Ovary (tissue), 3 donors: Measurements from ENCODE around the gene MPZL2.

ENCODE experiments used
- EP300 ChIP-seq: sonication (generic); formaldehyde crosslinking; IDR thresholded peaks from one replicate; pipeline ENCODE4 v1.6.1; 2017; ENCODE audit warnings: antibody characterized with exemption
- POLR2A ChIP-seq: fragments of 450-650 bp; IDR thresholded peaks from one replicate; pipeline ENCODE4 v1.6.1; 2017; ENCODE audit warnings: antibody characterized with exemption, mild to moderate bottlenecking, moderate library complexity
- TF ChIP-seq, protein P1 (sequence below), 3 donors: fragments of 450-650 bp in 2 of 3; fragments of 200-600 bp in 1 of 3; IDR thresholded peaks; one replicate each; pipeline versions ENCODE4 v1.5.1 to v1.8.0; 2016 to 2022; ENCODE audit warnings: antibody characterized with exemption in 3 of 3, mild to moderate bottlenecking in 1 of 3
- donor health status: DM: no; HTN: no; CAD: no.

DNA sequence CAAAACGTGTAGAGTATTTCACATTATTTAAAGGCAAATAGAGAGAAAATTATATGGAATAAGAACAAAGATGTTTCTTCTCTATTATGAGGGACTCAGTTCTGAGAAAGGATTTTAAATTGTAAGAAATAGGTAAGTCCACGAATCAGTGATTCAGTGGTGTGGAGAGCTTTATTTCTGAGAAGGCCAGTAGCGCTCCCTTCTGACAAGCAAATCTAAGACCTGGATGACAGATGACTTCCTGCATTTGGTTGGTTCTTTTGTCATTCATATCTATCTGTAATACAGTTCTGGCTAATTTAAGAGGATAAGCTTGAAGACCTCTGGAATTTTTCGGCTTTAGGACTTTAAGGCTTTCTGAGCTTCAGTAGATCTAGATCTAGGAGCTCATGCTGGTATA lies 47.4 kb upstream of the MPZL2 start:
- TF ChIP-seq, protein P1, sequence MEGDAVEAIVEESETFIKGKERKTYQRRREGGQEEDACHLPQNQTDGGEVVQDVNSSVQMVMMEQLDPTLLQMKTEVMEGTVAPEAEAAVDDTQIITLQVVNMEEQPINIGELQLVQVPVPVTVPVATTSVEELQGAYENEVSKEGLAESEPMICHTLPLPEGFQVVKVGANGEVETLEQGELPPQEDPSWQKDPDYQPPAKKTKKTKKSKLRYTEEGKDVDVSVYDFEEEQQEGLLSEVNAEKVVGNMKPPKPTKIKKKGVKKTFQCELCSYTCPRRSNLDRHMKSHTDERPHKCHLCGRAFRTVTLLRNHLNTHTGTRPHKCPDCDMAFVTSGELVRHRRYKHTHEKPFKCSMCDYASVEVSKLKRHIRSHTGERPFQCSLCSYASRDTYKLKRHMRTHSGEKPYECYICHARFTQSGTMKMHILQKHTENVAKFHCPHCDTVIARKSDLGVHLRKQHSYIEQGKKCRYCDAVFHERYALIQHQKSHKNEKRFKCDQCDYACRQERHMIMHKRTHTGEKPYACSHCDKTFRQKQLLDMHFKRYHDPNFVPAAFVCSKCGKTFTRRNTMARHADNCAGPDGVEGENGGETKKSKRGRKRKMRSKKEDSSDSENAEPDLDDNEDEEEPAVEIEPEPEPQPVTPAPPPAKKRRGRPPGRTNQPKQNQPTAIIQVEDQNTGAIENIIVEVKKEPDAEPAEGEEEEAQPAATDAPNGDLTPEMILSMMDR (IDR thresholded peaks at IDR 0.05), result no peak
- no peak for TF ChIP-seq EP300
- no peak for TF ChIP-seq POLR2A
